ENCODE data around the gene LTBP1.

Gene LTBP1

GRCh38 chr2:33123216-33123615 is 176.5 kb downstream of the LTBP1 start:
- DNase-seq, result no peak

- DNase-seq, result no peak
Observed at GRCh38 chr2:33126552-33126951, 179.8 kb downstream of the LTBP1 start.

- DNase-seq, result no peak
Observed at GRCh38 chr2:33126958-33127357, 180.2 kb downstream of the LTBP1 start.

- DNase-seq, result no peak
Observed at GRCh38 chr2:33129263-33130053, 182.7 kb downstream of the LTBP1 start.

- DNase-seq, result no peak
Observed at GRCh38 chr2:33130054-33130447, 183.3 kb downstream of the LTBP1 start.

GRCh38 chr2:33130544-33130943 is 183.8 kb downstream of the LTBP1 start:
- DNase-seq, result no peak

GRCh38 chr2:33131111-33131510 is 184.4 kb downstream of the LTBP1 start:
- DNase-seq, result no peak

- DNase-seq, result no peak
Observed at GRCh38 chr2:33131749-33132148, 185.0 kb downstream of the LTBP1 start.

- DNase-seq, result no peak
Observed at GRCh38 chr2:33133454-33133952, 186.8 kb downstream of the LTBP1 start.

GRCh38 chr2:33134086-33134771 is 187.5 kb downstream of the LTBP1 start:
- no peak for DNase-seq

GRCh38 chr2:33134791-33135560 is 188.2 kb downstream of the LTBP1 start:
- no peak for DNase-seq

- no peak for DNase-seq
Observed at GRCh38 chr2:33135645-33136044, 188.9 kb downstream of the LTBP1 start.

GRCh38 chr2:33136056-33136455 is 189.3 kb downstream of the LTBP1 start:
- DNase-seq, result no peak

GRCh38 chr2:33136566-33136965 is 189.8 kb downstream of the LTBP1 start:
- DNase-seq, result no peak

- DNase-seq, result no peak
Observed at GRCh38 chr2:33137331-33137730, 190.6 kb downstream of the LTBP1 start.

- DNase-seq, result no peak
Observed at GRCh38 chr2:33139949-33140348, 193.2 kb downstream of the LTBP1 start.

GRCh38 chr2:33141476-33141875 is 194.7 kb downstream of the LTBP1 start:
- no peak for DNase-seq

- DNase-seq, result no peak
Observed at GRCh38 chr2:33142810-33143209, 196.1 kb downstream of the LTBP1 start.

GRCh38 chr2:33144243-33144642 is 197.5 kb downstream of the LTBP1 start:
- no peak for DNase-seq

GRCh38 chr2:33145459-33145858 is 198.7 kb downstream of the LTBP1 start:
- no peak for DNase-seq

- no peak for DNase-seq
Observed at GRCh38 chr2:33146102-33146501, 199.3 kb downstream of the LTBP1 start.

GRCh38 chr2:33153008-33153407 is 206.3 kb downstream of the LTBP1 start:
- DNase-seq, result no peak

GRCh38 chr2:33158482-33159003 is 211.8 kb downstream of the LTBP1 start:
- DNase-seq, result no peak
